ENCODE results near the gene PHF10. TPM values are rescaled to one million over a fixed set of nuclear protein-coding genes. Genes with fewer than 3 reads are reported as not detected.

The PHF10 gene
- total RNA-seq (2014; rRNA removed), result 6.3 and 10.7 TPM in 2 replicates
- Bru-seq, nascent RNA, result percentile 66 among the genes with signal in this experiment
- BruChase-seq, experiment 1, labeled RNA remaining after a 6-hour chase, result percentile 71 among the genes with signal in this experiment
- BruChase-seq, experiment 2, labeled RNA remaining after a 2-hour chase, result percentile 82 among the genes with signal in this experiment
- long read RNA-seq, full-length matches to known transcripts, result 40 of 61 reads
- long read RNA-seq, partial matches to known transcripts, result 11 of 61 reads
- long read RNA-seq, other reads (novel, unspliced or antisense), result 10 of 61 reads

GRCh38 chr6:169724494-169725124 lies at the start of gene PHF10:
TSS of gene PHF10 (minus strand) at chr6:169724500. CDS start at chr6:169723931, 569 bp downstream.
- no peaks in the 10 kb centered on the region for H3F3A ChIP-seq (ENCODE audit: low read length, unreplicated experiment)
- DNase-seq (peak; percentile 18), ATAC-seq (peak; percentile 35)
- peak within 1 kb of the TSS; percentile 81 for H3K27ac ChIP-seq (ENCODE audit: low read length)
- H3K9me3 ChIP-seq (ENCODE audit: low read length), result no peaks in the 10 kb centered on the region
- H3K4me2 ChIP-seq (ENCODE audit: low read length), result peak within 1 kb of the TSS; percentile 93
- CTCF ChIA-PET, result no interaction called here
- POLR2A ChIA-PET (ENCODE audit: unreplicated experiment), result interaction anchor here (0.8 kb wide), 1 partner anchor 23 kb away, joined by 6 read pairs; no protein-coding TSS in a partner anchor
- no peak for TF ChIP-seq EZH2phosphoT487 (IDR thresholded peaks at IDR 0.05; ENCODE audit: borderline replicate concordance, low read length)
- TF ChIP-seq, protein P1, sequence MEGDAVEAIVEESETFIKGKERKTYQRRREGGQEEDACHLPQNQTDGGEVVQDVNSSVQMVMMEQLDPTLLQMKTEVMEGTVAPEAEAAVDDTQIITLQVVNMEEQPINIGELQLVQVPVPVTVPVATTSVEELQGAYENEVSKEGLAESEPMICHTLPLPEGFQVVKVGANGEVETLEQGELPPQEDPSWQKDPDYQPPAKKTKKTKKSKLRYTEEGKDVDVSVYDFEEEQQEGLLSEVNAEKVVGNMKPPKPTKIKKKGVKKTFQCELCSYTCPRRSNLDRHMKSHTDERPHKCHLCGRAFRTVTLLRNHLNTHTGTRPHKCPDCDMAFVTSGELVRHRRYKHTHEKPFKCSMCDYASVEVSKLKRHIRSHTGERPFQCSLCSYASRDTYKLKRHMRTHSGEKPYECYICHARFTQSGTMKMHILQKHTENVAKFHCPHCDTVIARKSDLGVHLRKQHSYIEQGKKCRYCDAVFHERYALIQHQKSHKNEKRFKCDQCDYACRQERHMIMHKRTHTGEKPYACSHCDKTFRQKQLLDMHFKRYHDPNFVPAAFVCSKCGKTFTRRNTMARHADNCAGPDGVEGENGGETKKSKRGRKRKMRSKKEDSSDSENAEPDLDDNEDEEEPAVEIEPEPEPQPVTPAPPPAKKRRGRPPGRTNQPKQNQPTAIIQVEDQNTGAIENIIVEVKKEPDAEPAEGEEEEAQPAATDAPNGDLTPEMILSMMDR (conservative IDR thresholded peaks at IDR 0.05; ENCODE audit: low read depth, low read length), result no peak
- no peak for TF ChIP-seq EZH2 (IDR thresholded peaks at IDR 0.05; ENCODE audit: low read length, unreplicated experiment)
- peak within 1 kb of the TSS; percentile 77 for H3K4me3 ChIP-seq (ENCODE audit: low read length)
- no peaks in the 10 kb centered on the region for H3K27me3 ChIP-seq (ENCODE audit: low read length)
- no peaks in the 10 kb centered on the region for H3K9me2 ChIP-seq (replicated peaks; ENCODE audit: low read length)
- H4K20me1 ChIP-seq (ENCODE audit: low read length), result peaks cover 4% of the 10 kb centered on the region; the same call in 1 of the 2 replicates
- H3K4me1 ChIP-seq (ENCODE audit: insufficient read depth, low read length), result peaks cover 13% of the 10 kb centered on the region
- peak within 1 kb of the TSS; percentile 86 for H3K9ac ChIP-seq (ENCODE audit: low read length)
- BruUV-seq (replicated peaks), result no TSS peak
- H3K36me3 ChIP-seq (ENCODE audit: low read depth, low read length), result no peaks in the 10 kb centered on the region
- H3K79me2 ChIP-seq (ENCODE audit: low read length), result peaks cover 31% of the 10 kb centered on the region
- H2AFZ ChIP-seq (ENCODE audit: low read length), result peak within 1 kb of the TSS; percentile 70
- intact Hi-C loops (cut with micrococcal nuclease), result loop anchor here (10.0 kb wide), 1 partner anchor 830 kb away; the partner anchor contains the start of genes PSMB1 and TBP

GRCh38 chr6:169766921-169767736 lies 42.8 kb upstream of the PHF10 start:
- H3K4me3 ChIP-seq (ENCODE audit: low read length), result no peak overlapping the region
- DNase-seq (no peak), ATAC-seq (no peak)
- H3K36me3 ChIP-seq (ENCODE audit: low read depth, low read length), result peaks cover 6% of the 10 kb centered on the region
- TF ChIP-seq EZH2phosphoT487 (IDR thresholded peaks at IDR 0.05; ENCODE audit: borderline replicate concordance, low read length), result no peak
- TF ChIP-seq EZH2 (IDR thresholded peaks at IDR 0.05; ENCODE audit: low read length, unreplicated experiment), result no peak
- TF ChIP-seq, protein P1 (conservative IDR thresholded peaks at IDR 0.05; ENCODE audit: low read depth, low read length), result no peak
- no peaks in the 10 kb centered on the region for H3F3A ChIP-seq (ENCODE audit: low read length, unreplicated experiment)
- no peak overlapping the region for H3K27ac ChIP-seq (ENCODE audit: low read length)
- H3K79me2 ChIP-seq (ENCODE audit: low read length), result no peaks in the 10 kb centered on the region
- no peaks in the 10 kb centered on the region for H3K27me3 ChIP-seq (ENCODE audit: low read length)
- no peaks in the 10 kb centered on the region for H3K4me1 ChIP-seq (ENCODE audit: insufficient read depth, low read length)
- intact Hi-C loops (cut with micrococcal nuclease), result no loop called here
- no TSS peak for BruUV-seq (replicated peaks)
- no peaks in the 10 kb centered on the region for H3K9me2 ChIP-seq (replicated peaks; ENCODE audit: low read length)
- ChIA-PET CTCF (no interaction called here), POLR2A (ENCODE audit: unreplicated experiment) (no interaction called here)
- H3K4me2 ChIP-seq (ENCODE audit: low read length), result no peak overlapping the region
- no peaks in the 10 kb centered on the region for H4K20me1 ChIP-seq (ENCODE audit: low read length)
- H2AFZ ChIP-seq (ENCODE audit: low read length), result no peak overlapping the region
- no peak overlapping the region for H3K9ac ChIP-seq (ENCODE audit: low read length)
- H3K9me3 ChIP-seq (ENCODE audit: low read length), result no peaks in the 10 kb centered on the region

Measured in PC-3 (cell line).